Endothelial cell of umbilical vein (primary cell): ENCODE measurements around the gene CHKB.

ENCODE experiments used
- EZH2 ChIP-seq: IDR thresholded peaks from 2 replicates; pipeline ENCODE4 v1.6.1; 2012; ENCODE audit warnings: borderline replicate concordance, low read depth, mild to moderate bottlenecking, moderate library complexity, low read length, inconsistent platforms; ENCODE audit not compliant: severe bottlenecking
- JUN ChIP-seq: IDR thresholded peaks from 2 replicates; pipeline ENCODE4 v1.6.1; 2011; ENCODE audit warnings: borderline replicate concordance, low read depth; ENCODE audit not compliant: insufficient read length, insufficient read depth
- MYC ChIP-seq: IDR thresholded peaks from one replicate; pipeline ENCODE4 v1.6.1; 2011; ENCODE audit warnings: mild to moderate bottlenecking, low read depth, low read length
- TF ChIP-seq, protein P1 (sequence below), 2 donors: IDR thresholded peaks; 1 replicate in 1 of 2; 2 replicates in 1 of 2; pipeline ENCODE4 v1.5.1; 2011; ENCODE audit warnings: low read length in 2 of 2, mild to moderate bottlenecking in 2 of 2, moderate library complexity in 2 of 2, control low read depth in 1 of 2, inconsistent platforms in 1 of 2, low read depth in 1 of 2; ENCODE audit not compliant: insufficient read depth in 1 of 2; ENCODE audit errors: extremely low read depth in 1 of 2

DNA sequence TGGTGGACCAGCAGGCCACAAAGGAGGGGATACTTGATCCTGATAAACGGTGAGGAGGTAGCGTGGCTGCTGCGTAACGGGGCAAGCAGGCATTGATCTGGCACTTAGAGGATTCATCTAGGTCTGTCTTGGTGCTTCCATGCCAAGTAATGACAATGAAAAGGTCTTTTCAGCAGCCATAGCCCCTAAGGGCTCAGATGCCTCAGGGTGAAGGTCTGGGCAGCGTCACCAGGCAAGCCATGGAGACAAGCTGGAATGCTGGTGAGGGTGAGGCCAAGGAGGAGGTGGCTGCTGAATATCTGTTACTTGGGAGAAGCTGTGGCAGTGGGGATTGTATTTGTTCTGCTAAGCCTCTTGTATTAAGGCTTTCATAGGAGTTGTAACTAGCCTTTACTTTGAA lies 4.8 kb upstream of the CHKB start:
- TF ChIP-seq, protein P1, sequence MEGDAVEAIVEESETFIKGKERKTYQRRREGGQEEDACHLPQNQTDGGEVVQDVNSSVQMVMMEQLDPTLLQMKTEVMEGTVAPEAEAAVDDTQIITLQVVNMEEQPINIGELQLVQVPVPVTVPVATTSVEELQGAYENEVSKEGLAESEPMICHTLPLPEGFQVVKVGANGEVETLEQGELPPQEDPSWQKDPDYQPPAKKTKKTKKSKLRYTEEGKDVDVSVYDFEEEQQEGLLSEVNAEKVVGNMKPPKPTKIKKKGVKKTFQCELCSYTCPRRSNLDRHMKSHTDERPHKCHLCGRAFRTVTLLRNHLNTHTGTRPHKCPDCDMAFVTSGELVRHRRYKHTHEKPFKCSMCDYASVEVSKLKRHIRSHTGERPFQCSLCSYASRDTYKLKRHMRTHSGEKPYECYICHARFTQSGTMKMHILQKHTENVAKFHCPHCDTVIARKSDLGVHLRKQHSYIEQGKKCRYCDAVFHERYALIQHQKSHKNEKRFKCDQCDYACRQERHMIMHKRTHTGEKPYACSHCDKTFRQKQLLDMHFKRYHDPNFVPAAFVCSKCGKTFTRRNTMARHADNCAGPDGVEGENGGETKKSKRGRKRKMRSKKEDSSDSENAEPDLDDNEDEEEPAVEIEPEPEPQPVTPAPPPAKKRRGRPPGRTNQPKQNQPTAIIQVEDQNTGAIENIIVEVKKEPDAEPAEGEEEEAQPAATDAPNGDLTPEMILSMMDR (IDR thresholded peaks at IDR 0.05; ENCODE audit: extremely low read depth in 1 of 2, insufficient read depth in 1 of 2, low read depth in 1 of 2, low read length in 2 of 2): no peak
- TF ChIP-seq JUN (no peak), MYC (no peak), EZH2 (no peak)
